HG03521 (cell line): Measurements from ENCODE around the gene HSD17B12.
"Not testable (repeated sequence)": the region's sequence is repeated elsewhere in the genome, so short reads cannot be mapped to it uniquely, and the experiment has no call there.

Source experiments
- ATAC-seq: cut with Tn5 transposase; IDR thresholded peaks from one replicate; pipeline ENCODE4 v1.9.1; 2021; ENCODE audit warnings: mild to moderate bottlenecking, moderate library complexity; ENCODE audit not compliant: unreplicated experiment

The HSD17B12 gene

DNA sequence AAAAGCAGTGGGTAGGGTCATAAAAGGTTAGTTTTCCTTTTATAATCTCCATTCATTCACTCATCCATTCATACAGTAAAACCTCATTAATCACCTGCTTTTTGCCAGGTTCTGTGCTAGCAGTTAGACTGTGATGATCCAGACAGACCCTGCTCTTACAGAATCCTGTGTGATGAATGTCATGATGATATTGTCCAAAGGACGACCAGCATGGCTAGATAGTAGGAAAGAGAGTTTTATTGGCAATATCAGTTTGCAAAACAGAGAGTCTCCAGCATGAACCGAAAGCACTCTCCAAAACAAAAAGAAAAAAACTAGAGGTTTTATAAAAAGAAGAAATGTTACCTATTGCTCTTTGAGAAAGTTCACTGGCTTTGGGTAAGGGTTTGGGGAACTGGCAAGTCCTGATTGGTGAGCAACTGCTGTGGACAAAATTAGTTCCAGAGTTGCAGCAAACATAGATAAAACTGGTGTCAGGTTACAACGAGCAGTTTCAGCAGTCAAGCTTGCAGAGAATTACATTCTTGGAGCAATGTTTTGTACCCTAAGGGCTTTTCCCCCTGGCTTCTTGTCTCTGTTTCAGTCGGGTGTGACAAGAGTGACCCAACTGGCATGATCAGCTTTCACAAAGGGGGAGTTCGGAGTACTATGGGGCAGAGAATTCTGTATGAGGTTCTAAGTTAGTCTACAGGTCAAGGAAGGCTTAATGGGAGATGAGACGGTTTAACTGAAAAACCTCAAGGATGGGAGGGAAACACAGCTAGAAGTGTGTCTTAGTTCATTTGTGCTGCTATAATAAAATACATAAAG is 58.3 kb downstream of the HSD17B12 start:
- no peak for ATAC-seq

DNA sequence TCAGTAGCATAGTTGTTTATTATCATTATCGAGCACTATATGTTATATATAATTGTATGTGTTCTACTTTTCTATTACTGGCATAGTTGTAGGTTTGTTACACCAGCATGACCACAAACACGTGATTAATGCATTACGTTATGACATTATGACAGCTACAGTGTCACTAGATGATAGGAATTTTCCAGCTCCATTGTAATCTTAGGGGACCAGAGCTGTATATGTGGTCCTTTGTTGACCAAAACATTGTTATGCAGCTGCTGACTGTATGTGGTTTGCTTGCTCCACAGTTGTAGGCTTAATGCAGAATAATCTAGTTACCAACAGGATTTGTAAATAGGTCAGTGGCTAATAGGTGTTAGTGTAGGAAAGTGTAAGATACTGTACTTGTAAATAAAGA is 66.1 kb downstream of the HSD17B12 start:
- no peak for ATAC-seq

DNA sequence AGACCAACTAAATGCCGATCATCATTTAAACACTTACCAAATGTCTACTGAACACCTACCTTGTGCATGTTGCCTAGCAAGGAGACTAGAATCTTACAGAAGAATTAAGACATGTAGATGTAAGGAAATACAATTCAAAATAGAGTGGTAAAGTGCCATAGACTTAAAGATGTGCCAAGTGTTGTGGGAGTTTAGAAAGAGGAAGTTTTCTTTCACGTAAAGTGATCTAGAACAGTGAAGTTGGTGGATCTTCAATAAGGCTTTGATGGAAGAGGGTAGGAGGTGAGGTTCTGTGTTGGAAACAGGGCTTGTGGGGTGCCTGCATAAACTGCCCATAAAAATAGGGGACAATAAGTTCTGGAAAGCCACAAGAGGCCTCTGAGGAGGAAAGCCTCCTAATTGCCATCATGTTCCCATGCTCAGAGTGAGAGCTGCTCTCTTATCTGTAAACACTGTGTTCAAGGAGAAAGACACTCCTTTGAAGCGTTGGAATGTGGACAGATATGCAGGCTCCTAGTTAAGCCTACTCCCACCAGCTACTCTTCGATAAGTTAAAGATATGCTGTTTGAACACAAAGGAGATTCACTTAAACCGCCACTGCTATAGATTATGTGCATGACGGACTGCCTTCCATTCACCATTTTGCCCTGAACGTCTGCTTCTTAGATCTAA is 66.7 kb downstream of the HSD17B12 start:
- no peak for ATAC-seq

DNA sequence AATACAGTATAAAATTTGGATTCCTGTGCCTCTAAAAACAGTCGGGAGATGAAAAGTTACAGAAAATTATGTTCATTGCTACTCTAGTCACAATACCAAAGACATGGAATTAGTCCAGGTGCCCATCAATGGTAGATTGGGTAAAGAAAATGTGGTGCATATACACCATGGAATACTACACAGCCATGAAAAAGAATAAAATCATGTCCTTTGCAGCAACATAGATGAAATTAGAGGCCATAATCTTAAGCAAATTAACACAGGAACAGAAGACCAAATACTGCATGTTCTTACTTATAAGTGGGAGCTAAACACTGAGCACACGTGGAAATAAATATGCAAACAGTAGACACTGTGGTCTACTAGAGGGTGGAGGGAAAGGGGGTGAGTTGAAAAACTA is 67.6 kb downstream of the HSD17B12 start:
- no peak for ATAC-seq

DNA sequence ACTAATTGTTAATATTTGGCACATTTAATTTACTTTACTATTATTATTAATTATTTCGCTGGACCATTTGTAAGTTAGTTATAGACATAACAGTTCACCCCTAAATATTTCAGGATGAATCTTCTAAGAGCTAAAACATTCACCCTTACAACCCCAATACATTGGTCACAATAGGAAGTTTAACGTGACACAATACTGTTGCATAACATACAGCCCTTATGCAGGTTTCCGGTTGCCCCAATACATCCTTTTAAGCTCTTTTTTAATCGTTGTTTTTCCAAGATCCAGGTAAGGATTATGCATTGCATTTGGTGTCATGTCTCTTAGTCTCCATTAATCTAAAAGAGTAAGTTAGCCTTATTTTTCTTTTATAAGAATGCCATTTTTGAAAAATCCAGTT is 71.2 kb downstream of the HSD17B12 start:
- no peak for ATAC-seq

DNA sequence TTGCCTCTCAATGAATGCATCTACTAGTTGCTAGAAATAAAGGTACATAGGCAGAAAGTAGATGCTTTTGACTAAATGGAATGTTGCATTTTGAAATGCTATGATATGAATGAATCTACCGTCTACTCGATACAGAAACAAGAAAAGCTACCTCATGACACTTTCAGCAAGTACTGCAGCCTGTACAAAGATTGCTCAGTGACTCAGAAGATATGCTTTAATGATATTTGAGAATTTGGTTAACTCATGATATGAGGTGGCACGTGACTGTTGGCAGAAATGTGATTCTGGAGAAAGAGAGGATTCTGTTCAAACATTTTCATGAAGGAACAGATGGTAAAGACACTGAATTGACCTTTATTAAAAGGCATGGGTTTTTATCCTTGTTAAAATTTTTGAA is 76.0 kb downstream of the HSD17B12 start:
- ATAC-seq, result no peak

DNA sequence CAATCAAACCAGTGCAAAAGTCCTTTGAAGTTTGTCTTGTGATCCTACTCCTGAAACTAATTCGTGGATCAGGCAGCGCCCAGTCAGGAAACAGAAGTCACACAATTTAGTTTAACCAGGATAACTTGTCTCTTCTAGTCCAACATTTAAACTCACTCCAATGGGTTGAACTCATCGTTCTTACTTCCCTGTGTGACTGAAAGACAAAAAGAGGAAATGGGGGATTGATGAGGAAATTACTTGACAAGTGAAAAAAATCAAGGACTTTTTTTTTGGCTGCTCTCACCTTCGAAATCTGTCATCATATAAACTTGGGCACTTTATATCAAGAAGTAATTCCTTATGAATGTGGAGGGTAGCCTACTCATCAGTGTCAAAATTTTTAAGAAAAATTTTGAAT is 78.4 kb downstream of the HSD17B12 start:
- ATAC-seq, result no peak

DNA sequence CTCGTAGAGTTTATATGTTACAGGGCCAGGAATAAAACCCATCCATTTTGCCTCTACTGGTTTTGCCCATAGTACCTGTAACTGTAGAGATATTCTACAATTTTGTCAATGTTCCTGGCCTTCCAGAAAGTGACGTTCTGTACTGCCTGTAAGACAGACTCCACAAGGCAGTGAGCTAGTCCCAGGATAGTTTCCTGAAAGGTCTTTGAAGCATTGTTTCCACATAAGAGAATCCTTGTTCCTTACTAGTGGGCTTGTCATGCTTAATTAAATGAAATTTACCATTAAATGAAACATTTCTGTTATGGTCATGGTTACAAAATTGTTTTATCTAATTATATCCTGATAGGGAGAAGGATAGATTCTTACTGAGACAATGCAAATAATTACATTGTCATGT is 80.4 kb downstream of the HSD17B12 start:
- ATAC-seq, result no peak

DNA sequence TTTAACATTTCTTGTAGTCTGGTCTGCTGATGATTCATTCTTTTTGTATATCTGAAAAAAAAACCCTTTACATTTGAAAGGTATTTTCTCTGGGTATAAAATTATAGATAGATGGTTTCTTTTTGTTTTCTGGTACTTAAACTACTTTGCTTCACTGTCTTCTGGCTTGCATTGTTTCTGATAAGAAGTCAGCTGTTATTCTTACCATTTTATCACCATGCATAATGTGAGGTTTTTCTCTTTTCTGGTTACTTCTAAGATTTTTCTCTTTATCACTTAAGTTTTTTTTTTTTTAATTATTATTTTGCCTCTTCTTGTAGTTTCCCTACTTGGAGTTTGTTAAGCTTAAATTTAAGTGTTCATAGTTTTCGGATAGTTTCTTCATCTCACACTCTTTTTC is 84.7 kb downstream of the HSD17B12 start:
- ATAC-seq, result no peak

DNA sequence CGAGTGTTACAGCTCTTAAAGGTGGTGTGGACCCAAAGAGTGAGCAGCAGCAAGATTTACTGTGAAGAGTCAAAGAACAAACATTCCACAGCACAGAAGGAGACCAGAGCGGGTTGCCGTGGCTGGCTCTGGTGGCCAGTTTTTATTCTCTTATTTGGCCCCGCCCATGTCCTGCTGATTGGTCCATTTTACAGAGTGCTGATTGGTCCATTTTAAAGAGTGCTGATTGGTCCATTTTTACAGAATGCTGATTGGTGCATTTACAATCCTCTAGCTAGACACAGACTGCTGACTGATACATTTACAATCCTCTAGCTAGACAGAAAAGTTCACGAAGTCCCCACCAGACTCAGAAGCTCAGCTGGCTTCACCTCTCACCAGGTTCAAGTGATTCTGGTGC is 88.1 kb downstream of the HSD17B12 start:
- ATAC-seq, result not testable (repeated sequence)

DNA sequence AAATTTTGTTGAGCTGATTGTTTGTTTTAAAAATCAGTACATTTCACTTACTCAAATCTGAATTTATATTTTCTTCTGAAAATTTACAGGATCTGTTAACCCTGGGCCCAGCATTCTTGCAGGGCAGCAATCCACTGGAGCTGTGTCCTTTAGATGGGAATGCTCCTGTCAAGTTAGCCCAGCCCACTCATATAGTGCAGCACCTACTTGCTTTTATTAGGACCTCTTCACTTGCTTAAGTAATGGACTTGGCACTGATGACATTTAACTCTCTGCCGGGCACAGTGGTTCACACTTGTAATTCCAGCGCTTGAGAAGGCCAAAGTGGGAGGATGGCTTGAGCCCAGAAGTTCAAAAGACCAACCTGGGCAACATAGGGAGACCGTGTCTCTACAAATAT is 89.6 kb downstream of the HSD17B12 start:
- ATAC-seq, result no peak

DNA sequence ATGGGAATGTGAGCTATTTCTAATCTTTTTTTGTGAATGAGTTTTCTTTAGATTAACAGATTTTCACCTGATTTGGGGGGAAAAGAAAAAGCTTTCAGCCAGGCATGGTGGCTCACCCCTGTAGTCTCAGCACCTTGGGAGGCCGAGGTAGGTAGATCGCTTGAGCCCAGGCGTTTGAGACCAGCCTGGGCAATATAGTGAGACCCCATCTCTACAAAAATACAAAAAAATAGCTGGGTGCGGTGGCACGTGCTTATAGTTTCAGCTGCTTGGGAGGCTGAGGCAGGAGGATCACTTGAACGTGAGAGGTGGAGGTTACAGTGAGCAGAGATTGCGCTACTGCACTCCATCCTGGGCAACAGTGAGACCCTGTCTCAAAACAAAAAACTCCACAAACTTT is 92.2 kb downstream of the HSD17B12 start:
- ATAC-seq, result no peak

DNA sequence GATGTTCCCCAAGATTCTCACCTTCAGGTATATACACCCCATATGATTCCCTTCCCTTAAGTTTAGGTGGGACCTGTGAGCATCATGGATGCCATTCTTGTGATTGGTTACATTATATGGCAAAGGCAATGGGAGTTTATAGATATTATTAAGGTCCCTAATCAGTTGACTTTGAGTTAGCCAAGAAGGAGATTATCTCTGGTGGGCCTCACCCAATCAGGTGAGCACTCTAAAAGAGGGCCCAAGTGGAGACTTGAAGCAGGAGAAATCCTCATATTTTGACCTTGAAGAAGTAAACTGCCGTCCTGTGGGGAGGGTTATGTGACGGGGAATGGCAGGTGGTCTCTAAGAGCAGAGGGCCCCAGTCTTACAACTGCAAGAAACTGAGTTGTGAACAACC is 94.2 kb downstream of the HSD17B12 start:
- ATAC-seq, result no peak

DNA sequence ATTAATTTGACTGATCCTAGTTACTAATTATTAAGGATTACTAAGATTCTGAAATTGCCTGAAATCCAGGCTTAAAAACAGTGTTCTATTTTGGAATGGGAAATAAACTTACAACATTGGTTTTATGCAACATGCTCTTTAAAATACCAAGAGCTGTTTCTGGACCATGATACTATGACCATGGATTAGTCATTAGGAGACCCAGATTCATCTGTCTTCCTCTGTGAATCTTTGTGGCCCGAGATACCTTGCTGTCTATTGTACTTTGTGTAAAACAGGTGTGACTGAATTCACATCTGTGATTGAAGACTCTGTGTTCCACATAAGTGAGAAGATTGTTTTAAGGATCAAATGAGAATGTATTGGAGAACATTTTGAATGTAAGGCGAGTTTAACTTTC is 98.8 kb downstream of the HSD17B12 start:
- ATAC-seq, result no peak

DNA sequence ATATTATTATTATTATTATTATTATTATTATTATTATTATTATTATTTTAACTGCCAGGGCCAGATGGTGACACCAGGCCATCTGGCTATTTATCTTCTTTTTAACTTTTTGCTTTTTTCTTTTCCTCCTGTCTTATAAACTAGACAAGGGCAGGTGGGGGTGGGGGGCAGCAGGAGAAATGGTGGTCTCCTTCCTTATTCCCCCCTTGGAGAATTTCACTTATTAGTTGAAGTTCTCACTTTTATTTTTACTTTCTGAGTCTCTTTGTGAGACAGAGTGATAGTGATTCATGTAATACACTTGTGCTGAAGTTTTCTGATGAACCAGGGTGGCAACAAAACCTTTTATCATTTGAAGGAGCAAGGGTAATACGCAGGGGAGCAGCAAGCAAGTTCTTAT is 103.8 kb downstream of the HSD17B12 start:
- no peak for ATAC-seq

DNA sequence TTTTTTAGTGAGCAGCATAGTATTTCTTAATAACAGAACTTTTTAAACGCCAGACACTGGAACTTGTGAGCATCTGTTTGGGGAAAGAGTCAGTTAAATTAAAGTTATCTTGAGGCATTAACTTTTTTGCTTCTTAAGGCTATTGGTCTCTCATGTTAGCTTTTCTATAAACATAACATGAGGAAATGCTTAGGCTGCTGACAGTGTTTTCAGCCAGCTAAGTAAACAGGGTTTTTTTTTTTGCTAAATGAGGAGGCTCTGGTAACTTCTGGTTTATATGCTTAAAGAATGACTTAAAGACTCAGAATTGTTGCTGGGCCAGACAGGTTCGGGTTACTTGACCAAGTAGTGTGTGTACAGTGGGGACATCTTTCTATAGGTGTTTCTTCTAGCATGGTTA is 104.3 kb downstream of the HSD17B12 start:
- ATAC-seq, result no peak

DNA sequence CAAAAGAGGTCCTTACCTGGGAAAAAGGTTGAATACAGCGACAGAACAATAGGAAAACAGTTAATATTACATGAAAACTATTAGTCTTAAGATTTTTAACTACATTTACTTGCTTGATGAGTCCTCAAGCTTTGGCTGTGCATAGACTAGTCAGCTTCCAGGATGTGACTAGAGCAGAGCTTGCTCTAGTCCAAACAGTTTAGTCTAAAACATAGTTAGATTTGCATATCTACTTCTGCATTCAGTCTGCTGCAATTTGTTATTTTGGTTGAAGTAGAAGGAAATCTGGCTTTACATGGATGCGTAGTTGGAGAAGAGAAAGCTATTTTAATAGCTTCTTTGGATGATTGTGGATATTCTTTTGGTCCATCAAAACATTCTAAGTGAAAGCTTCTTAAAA is 104.8 kb downstream of the HSD17B12 start:
- no peak for ATAC-seq

DNA sequence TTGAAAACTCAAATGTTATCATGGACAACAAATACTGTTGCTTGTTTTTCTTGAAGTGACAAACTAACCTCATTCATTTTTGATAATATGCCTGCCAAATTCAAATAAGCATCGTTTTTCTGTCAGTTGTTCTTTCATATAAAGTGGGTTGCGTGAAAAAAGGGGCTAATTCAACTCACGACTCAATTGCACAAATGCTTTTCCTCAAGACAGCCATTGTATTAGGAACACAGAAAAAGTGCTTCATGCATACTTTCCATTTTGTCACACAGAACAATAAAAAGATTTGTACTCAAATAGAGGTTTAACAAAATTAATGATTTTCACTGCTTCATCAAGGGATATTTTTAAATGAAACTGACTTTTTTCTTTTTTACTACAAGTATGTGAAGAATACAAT is 105.5 kb downstream of the HSD17B12 start:
- ATAC-seq, result no peak

DNA sequence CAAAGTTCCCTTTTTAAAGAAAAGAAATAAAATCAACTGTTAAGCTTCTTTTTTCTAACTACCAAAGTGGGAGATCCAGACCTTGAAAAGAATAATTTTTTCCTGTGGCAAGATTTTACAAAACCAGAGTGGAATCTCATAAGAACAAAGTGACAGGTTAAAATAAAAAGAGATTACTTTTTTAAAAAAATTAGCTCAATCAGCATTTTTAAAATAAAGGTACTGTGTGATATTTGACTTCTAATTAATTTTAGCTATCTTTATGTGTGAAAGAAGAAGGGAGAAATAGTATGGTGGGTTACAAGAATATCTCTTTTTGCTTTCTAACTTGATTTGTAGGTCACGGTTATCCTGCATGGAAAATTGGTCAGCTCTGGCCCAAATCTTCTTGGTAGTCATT is 107.3 kb downstream of the HSD17B12 start:
- no peak for ATAC-seq

DNA sequence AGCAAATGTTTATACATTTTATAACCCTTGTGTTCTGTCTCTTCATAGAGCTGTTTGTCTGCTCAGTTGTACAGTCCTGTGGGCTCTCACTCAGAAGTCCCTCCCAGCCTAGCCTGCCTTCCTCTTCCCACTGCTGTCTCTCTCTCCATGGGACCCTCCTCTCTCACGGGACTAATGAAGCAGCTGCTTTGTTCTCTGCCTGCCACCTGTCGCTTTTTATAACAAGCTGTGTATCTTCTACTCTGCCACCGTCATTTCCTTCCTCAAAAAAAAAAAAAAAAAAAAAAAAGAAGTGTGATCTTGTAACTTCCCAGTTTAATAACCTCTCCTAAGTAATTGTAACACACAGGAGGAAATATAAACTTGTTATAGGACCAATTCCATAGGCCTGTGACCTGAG is 107.9 kb downstream of the HSD17B12 start:
- ATAC-seq, result no peak

DNA sequence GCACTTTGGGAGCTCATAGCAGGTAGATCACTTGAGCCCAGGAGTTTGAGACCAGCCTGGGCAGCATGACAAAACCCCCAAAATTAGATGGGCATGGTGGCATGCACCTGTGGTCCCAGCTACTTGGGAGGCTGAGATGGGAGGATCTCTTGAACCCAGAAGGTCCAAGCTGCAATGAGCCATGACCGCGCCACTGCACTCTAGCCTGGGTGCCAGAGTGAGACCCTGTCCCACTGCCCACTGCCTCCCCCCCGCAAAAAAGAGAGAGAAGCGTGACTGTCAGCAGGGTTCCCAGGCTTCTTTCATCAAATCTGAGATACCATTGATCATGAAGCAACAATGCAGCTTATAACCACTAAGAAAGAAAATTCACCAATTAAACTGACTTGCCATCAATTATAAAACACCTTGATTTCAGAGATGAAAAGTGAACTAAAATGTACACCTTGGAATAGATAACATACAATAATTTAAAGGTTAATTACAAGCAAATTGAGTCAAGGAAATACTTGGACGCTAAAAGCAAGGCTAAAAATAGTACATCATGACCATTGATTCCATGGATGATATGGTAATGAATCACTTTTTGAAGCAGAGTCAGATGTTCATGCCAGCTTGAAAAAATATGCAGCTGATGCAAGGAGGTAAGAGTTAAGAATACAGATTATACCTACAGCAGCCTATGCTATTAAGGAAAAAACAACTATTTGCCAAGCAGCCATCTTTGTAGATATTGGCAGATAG is 109.3 kb downstream of the HSD17B12 start:
- ATAC-seq, result no peak

DNA sequence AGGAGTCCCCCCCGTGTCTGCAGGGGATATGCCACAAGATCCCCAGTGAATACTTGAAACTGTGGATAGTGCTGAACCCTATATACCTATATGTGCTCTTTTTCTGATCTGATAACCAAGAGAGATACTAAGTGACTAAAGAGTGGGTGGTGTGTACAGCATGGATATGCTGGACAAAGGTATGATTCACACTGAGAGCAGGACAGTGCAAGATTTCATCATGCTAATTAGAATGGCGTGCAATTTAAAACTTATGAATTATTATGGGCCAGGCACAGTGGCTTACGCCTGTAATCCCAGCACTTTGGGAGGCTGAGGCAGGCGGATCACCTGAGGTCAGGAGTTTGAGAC is 109.9 kb downstream of the HSD17B12 start:
- no peak for ATAC-seq
